NCI-H1105 (cell line): Measurements from ENCODE around the gene KRTAP5-1.
A peak's percentile ranks its signal among the peaks of the same experiment; 100 is the strongest.

Experiments used
- DNase-seq: peaks from one replicate; lab custom pipeline; 2025; lab: John Stamatoyannopoulos, UW

The KRTAP5-1 gene

GRCh38 chr11:1572197-1573076 lies 12.6 kb downstream of the KRTAP5-1 start, which contains the start of gene DUSP8:
Gene DUSP8 (minus strand): TSS chr11:1572271. CDS start chr11:1565826, 6,445 bp downstream.
- DNase-seq, result peak; percentile 79

- no peak for DNase-seq
These were observed 13.3 kb downstream of the KRTAP5-1 start for GRCh38 chr11:1571760-1572196.

GRCh38 chr11:1570896-1571759 lies 14.0 kb downstream of the KRTAP5-1 start:
- no peak for DNase-seq

- DNase-seq, result no peak
These were observed 14.6 kb downstream of the KRTAP5-1 start for GRCh38 chr11:1570531-1570895.

GRCh38 chr11:1570001-1570453 lies 15.1 kb downstream of the KRTAP5-1 start:
- no peak for DNase-seq

GRCh38 chr11:1569251-1569780 lies 15.8 kb downstream of the KRTAP5-1 start:
- DNase-seq, result no peak

- DNase-seq, result peak; percentile 88
These were observed 16.6 kb downstream of the KRTAP5-1 start for GRCh38 chr11:1568441-1568911.

- DNase-seq, result no peak
These were observed 17.4 kb downstream of the KRTAP5-1 start for GRCh38 chr11:1567721-1568100.

GRCh38 chr11:1567052-1567720 lies 17.9 kb downstream of the KRTAP5-1 start:
- no peak for DNase-seq

- no peak for DNase-seq
These were observed 18.6 kb downstream of the KRTAP5-1 start for GRCh38 chr11:1566381-1567051.

GRCh38 chr11:1565904-1566247 lies 19.2 kb downstream of the KRTAP5-1 start:
- no peak for DNase-seq

- no peak for DNase-seq
These were observed 19.7 kb downstream of the KRTAP5-1 start for GRCh38 chr11:1565173-1565903.

- no peak for DNase-seq
These were observed 20.4 kb downstream of the KRTAP5-1 start for GRCh38 chr11:1564535-1565172.

- DNase-seq, result no peak
These were observed 21.2 kb downstream of the KRTAP5-1 start for GRCh38 chr11:1563697-1564534.

GRCh38 chr11:1563149-1563638 lies 21.9 kb downstream of the KRTAP5-1 start:
- DNase-seq, result no peak

GRCh38 chr11:1562469-1563148 lies 22.5 kb downstream of the KRTAP5-1 start:
- no peak for DNase-seq

GRCh38 chr11:1561955-1562354 lies 23.1 kb downstream of the KRTAP5-1 start:
- no peak for DNase-seq

- no peak for DNase-seq
These were observed 23.8 kb downstream of the KRTAP5-1 start for GRCh38 chr11:1561266-1561665.
